GM23338 (cell line): ENCODE measurements around the gene BRD3. TPM values are rescaled to one million over a fixed set of nuclear protein-coding genes. Genes with fewer than 3 reads are reported as not detected.

Experiments
- ATAC-seq: fragments of 200-7000 bp; cut with Tn5 transposase; 3 replicates; pipeline ENCODE4 v1.9.1; 2020
- DNase-seq: peaks from one replicate; pipeline ENCODE4 v3.0.0-alpha.2; 2015; ENCODE audit warnings: low spot score
- H2AFZ ChIP-seq: fragments of 200-600 bp; sonication (generic); 2 replicates; pipeline ENCODE4 v1.8.0; 2016; ENCODE audit warnings: antibody characterized with exemption, mild to moderate bottlenecking, moderate library complexity
- H3F3A ChIP-seq: fragments of 200-600 bp; sonication (generic); replicated peaks from 2 replicates; pipeline ENCODE4 v1.8.0; 2017; ENCODE audit warnings: antibody characterized with exemption, mixed run types, low read depth
- H3K27ac ChIP-seq: fragments of 200-600 bp; sonication (generic); 2 replicates; pipeline ENCODE4 v1.6.1; 2016; ENCODE audit warnings: low read depth
- H3K27me3 ChIP-seq: fragments of 200-600 bp; sonication (generic); 2 replicates; pipeline ENCODE4 v1.8.0; 2016; ENCODE audit warnings: mild to moderate bottlenecking, mixed run types, moderate library complexity; ENCODE audit not compliant: insufficient read depth
- H3K36me3 ChIP-seq: fragments of 200-600 bp; sonication (generic); 2 replicates; pipeline ENCODE4 v1.8.0; 2016; ENCODE audit warnings: mild to moderate bottlenecking; ENCODE audit not compliant: insufficient read depth
- H3K4me1 ChIP-seq: fragments of 200-600 bp; sonication (generic); 2 replicates; pipeline ENCODE4 v1.8.0; 2016; ENCODE audit warnings: mild to moderate bottlenecking, moderate library complexity; ENCODE audit not compliant: insufficient read depth
- H3K4me2 ChIP-seq: fragments of 200-600 bp; sonication (generic); 2 replicates; pipeline ENCODE4 v1.7.1; 2017; ENCODE audit warnings: mixed run types
- H3K4me3 ChIP-seq: fragments of 200-600 bp; sonication (generic); 2 replicates; pipeline ENCODE4 v1.6.1; 2016; ENCODE audit warnings: mixed run types
- H3K79me2 ChIP-seq: fragments of 200-600 bp; sonication (generic); replicated peaks from 2 replicates; pipeline ENCODE4 v1.8.0; 2017; ENCODE audit warnings: mild to moderate bottlenecking; ENCODE audit not compliant: insufficient read depth
- H3K9me2 ChIP-seq: fragments of 200-600 bp; sonication (generic); 2 replicates; pipeline ENCODE4 v1.8.0; 2017; ENCODE audit not compliant: insufficient read depth
- H4K20me1 ChIP-seq: fragments of 200-600 bp; sonication (generic); replicated peaks from 2 replicates; pipeline ENCODE4 v1.8.0; 2017; ENCODE audit warnings: mild to moderate bottlenecking; ENCODE audit not compliant: insufficient read depth
- H3K27ac Mint-ChIP-seq: 2 replicates; pipeline ENCODE4 v1.8.0; 2020; ENCODE audit warnings: inconsistent platforms, mild to moderate bottlenecking, moderate library complexity, mixed read lengths
- H3K27me3 Mint-ChIP-seq: 3 replicates; pipeline ENCODE4 v1.8.0; 2022; ENCODE audit warnings: low read depth, mild to moderate bottlenecking, moderate library complexity, mixed read lengths, inconsistent platforms; ENCODE audit not compliant: insufficient read depth, poor library complexity
- H3K36me3 Mint-ChIP-seq: 3 replicates; pipeline ENCODE4 v1.8.0; 2021; ENCODE audit warnings: low read depth, mild to moderate bottlenecking, inconsistent platforms, moderate library complexity, mixed read lengths
- H3K4me1 Mint-ChIP-seq: 3 replicates; pipeline ENCODE4 v1.8.0; 2020; ENCODE audit warnings: mild to moderate bottlenecking, inconsistent platforms, mixed read lengths
- H3K4me3 Mint-ChIP-seq: 3 replicates; pipeline ENCODE4 v1.8.0; 2021; ENCODE audit warnings: moderate library complexity, mild to moderate bottlenecking, inconsistent platforms, mixed read lengths
- H3K9me3 Mint-ChIP-seq: 3 replicates; pipeline ENCODE4 v1.8.0; 2020; ENCODE audit warnings: moderate library complexity, mild to moderate bottlenecking, inconsistent platforms, mixed read lengths
- CREB1 ChIP-seq: fragments of 250-450 bp; sonication (Bioruptor Pico); IDR thresholded peaks from 2 replicates; pipeline ENCODE4 v1.5.0; 2020; ENCODE audit warnings: low read depth, mild to moderate bottlenecking, moderate library complexity
- EZH2 ChIP-seq: fragments of 200-600 bp; sonication (generic); IDR thresholded peaks from one replicate; pipeline ENCODE4 v1.8.0; 2017; ENCODE audit warnings: antibody characterized with exemption, mild to moderate bottlenecking, low read depth; ENCODE audit not compliant: unreplicated experiment
- EZH2phosphoT487 ChIP-seq: fragments of 200-600 bp; sonication (generic); IDR thresholded peaks from one replicate; pipeline ENCODE4 v1.8.1; 2018; ENCODE audit warnings: antibody characterized with exemption; ENCODE audit not compliant: unreplicated experiment
- JUNB ChIP-seq: IDR thresholded peaks from one replicate; pipeline ENCODE4 v1.6.1; 2016; ENCODE audit warnings: antibody characterized with exemption; ENCODE audit not compliant: unreplicated experiment
- NANOG ChIP-seq: IDR thresholded peaks from 2 replicates; pipeline ENCODE4 v1.6.1; 2016; ENCODE audit warnings: antibody characterized with exemption, borderline replicate concordance
- POLR2AphosphoS5 ChIP-seq: IDR thresholded peaks from 2 replicates; pipeline ENCODE4 v1.6.1; 2016; ENCODE audit warnings: antibody characterized with exemption, low read depth
- STAT1 ChIP-seq: IDR thresholded peaks from one replicate; pipeline ENCODE4 v1.6.1; 2016; ENCODE audit warnings: antibody characterized with exemption; ENCODE audit not compliant: unreplicated experiment
- ZNF114 ChIP-seq: fragments of 250-450 bp; sonication (Bioruptor Pico); IDR thresholded peaks from 2 replicates; pipeline ENCODE4 v1.5.0; 2020; ENCODE audit warnings: mild to moderate bottlenecking, moderate library complexity
- ZNF331 ChIP-seq: fragments of 250-450 bp; sonication (Bioruptor Pico); IDR thresholded peaks from 2 replicates; pipeline ENCODE4 v1.5.0; 2020; ENCODE audit warnings: low read depth, mild to moderate bottlenecking, moderate library complexity
- polyA plus RNA-seq: library from polyadenylated mRNA; unstranded; fragments of >200 nt; fragmentation: Nextera tagmentation; extraction: Ambion mirVana; gene quantifications from 2 replicates; pipeline ENCODE4 v1.2.1, GENCODE V29; 2016
- total RNA-seq: library from RNA; depleted of rRNA; stranded (reverse); fragments of >200 nt; shearing (Covaris generic); gene quantifications from 2 replicates; pipeline ENCODE4 v1.2.3, GENCODE V29; 2014
- TF ChIP-seq, protein P1 (sequence below), 2 experiments: fragments of 200-600 bp in 1 of 2; sonication (generic) in 1 of 2; conservative IDR thresholded peaks; 2 replicates each; pipeline versions ENCODE4 v1.5.1 to v1.6.1; 2016 to 2017; ENCODE audit warnings: antibody characterized with exemption in 2 of 2, low read depth in 2 of 2, mild to moderate bottlenecking in 2 of 2, moderate library complexity in 1 of 2
- TF ChIP-seq, protein P2 (sequence below): IDR thresholded peaks from 2 replicates; pipeline ENCODE4 v1.6.1; 2016; ENCODE audit warnings: antibody characterized with exemption
- TF ChIP-seq, protein P3 (sequence below): IDR thresholded peaks from one replicate; pipeline ENCODE4 v1.6.1; 2018; ENCODE audit warnings: antibody characterized with exemption; ENCODE audit not compliant: unreplicated experiment
- TF ChIP-seq, protein P4 (sequence below): fragments of 250-450 bp; sonication (Bioruptor Pico); IDR thresholded peaks from 2 replicates; pipeline ENCODE4 v1.5.0; 2020; ENCODE audit warnings: mild to moderate bottlenecking, moderate library complexity

Gene BRD3
- total and polyA plus RNA-seq, 2 experiments from 2014 or later, result 46.0 to 88.0 TPM

DNA sequence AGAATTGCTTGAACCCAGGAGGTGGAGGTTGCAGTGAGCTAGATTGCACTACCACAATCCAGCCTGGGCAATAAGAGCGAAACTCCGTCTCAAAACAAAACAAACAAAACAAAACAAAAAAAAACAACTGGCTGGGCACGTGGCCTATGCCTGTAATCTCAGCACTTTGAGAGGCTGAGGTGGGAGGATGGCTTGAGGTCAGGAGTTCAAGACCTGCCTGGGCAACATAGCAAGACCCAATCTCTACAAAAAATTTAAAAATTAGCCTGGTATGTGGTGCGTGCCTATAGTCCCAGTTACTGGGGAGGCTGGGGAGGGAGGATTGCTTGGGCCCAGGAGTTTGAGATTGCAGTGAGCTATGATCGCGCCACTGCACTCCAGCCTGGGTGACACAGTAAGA lies 44.7 kb upstream of the BRD3 start:
- H3K79me2 ChIP-seq, result no peaks in the 10 kb centered on the region
- Mint-ChIP-seq H3K36me3 (no peaks in the 10 kb centered on the region), H3K9me3 (peaks cover 21% of the 10 kb centered on the region), H3K27me3 (peaks cover 13% of the 10 kb centered on the region), H3K4me1 (no peaks in the 10 kb centered on the region), H3K4me3 (no peak overlapping the region), H3K27ac (no peak overlapping the region)
- H3K9me2 ChIP-seq, result no peaks in the 10 kb centered on the region
- H4K20me1 ChIP-seq, result no peaks in the 10 kb centered on the region
- H3F3A ChIP-seq, result no peaks in the 10 kb centered on the region
- DNase-seq (no peak), ATAC-seq (no peak)
- H3K4me1 ChIP-seq, result no peaks in the 10 kb centered on the region
- H3K4me3 ChIP-seq, result no peak overlapping the region
- TF ChIP-seq, protein P1, sequence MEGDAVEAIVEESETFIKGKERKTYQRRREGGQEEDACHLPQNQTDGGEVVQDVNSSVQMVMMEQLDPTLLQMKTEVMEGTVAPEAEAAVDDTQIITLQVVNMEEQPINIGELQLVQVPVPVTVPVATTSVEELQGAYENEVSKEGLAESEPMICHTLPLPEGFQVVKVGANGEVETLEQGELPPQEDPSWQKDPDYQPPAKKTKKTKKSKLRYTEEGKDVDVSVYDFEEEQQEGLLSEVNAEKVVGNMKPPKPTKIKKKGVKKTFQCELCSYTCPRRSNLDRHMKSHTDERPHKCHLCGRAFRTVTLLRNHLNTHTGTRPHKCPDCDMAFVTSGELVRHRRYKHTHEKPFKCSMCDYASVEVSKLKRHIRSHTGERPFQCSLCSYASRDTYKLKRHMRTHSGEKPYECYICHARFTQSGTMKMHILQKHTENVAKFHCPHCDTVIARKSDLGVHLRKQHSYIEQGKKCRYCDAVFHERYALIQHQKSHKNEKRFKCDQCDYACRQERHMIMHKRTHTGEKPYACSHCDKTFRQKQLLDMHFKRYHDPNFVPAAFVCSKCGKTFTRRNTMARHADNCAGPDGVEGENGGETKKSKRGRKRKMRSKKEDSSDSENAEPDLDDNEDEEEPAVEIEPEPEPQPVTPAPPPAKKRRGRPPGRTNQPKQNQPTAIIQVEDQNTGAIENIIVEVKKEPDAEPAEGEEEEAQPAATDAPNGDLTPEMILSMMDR (conservative IDR thresholded peaks at IDR 0.05; ENCODE audit: low read depth in 2 of 2), result no peak
- no peak for TF ChIP-seq CREB1 (CRISPR knock-in tag)
- TF ChIP-seq, protein P2, sequence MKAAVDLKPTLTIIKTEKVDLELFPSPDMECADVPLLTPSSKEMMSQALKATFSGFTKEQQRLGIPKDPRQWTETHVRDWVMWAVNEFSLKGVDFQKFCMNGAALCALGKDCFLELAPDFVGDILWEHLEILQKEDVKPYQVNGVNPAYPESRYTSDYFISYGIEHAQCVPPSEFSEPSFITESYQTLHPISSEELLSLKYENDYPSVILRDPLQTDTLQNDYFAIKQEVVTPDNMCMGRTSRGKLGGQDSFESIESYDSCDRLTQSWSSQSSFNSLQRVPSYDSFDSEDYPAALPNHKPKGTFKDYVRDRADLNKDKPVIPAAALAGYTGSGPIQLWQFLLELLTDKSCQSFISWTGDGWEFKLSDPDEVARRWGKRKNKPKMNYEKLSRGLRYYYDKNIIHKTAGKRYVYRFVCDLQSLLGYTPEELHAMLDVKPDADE, result no peak
- no peak for TF ChIP-seq STAT1
- no peak for TF ChIP-seq EZH2phosphoT487
- TF ChIP-seq, protein P3, sequence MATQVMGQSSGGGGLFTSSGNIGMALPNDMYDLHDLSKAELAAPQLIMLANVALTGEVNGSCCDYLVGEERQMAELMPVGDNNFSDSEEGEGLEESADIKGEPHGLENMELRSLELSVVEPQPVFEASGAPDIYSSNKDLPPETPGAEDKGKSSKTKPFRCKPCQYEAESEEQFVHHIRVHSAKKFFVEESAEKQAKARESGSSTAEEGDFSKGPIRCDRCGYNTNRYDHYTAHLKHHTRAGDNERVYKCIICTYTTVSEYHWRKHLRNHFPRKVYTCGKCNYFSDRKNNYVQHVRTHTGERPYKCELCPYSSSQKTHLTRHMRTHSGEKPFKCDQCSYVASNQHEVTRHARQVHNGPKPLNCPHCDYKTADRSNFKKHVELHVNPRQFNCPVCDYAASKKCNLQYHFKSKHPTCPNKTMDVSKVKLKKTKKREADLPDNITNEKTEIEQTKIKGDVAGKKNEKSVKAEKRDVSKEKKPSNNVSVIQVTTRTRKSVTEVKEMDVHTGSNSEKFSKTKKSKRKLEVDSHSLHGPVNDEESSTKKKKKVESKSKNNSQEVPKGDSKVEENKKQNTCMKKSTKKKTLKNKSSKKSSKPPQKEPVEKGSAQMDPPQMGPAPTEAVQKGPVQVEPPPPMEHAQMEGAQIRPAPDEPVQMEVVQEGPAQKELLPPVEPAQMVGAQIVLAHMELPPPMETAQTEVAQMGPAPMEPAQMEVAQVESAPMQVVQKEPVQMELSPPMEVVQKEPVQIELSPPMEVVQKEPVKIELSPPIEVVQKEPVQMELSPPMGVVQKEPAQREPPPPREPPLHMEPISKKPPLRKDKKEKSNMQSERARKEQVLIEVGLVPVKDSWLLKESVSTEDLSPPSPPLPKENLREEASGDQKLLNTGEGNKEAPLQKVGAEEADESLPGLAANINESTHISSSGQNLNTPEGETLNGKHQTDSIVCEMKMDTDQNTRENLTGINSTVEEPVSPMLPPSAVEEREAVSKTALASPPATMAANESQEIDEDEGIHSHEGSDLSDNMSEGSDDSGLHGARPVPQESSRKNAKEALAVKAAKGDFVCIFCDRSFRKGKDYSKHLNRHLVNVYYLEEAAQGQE, result no peak
- no peak for TF ChIP-seq POLR2AphosphoS5
- TF ChIP-seq EZH2, result no peak
- TF ChIP-seq JUNB, result no peak
- no peak for TF ChIP-seq NANOG
- TF ChIP-seq ZNF331 (CRISPR knock-in tag), result no peak
- TF ChIP-seq, protein P4, sequence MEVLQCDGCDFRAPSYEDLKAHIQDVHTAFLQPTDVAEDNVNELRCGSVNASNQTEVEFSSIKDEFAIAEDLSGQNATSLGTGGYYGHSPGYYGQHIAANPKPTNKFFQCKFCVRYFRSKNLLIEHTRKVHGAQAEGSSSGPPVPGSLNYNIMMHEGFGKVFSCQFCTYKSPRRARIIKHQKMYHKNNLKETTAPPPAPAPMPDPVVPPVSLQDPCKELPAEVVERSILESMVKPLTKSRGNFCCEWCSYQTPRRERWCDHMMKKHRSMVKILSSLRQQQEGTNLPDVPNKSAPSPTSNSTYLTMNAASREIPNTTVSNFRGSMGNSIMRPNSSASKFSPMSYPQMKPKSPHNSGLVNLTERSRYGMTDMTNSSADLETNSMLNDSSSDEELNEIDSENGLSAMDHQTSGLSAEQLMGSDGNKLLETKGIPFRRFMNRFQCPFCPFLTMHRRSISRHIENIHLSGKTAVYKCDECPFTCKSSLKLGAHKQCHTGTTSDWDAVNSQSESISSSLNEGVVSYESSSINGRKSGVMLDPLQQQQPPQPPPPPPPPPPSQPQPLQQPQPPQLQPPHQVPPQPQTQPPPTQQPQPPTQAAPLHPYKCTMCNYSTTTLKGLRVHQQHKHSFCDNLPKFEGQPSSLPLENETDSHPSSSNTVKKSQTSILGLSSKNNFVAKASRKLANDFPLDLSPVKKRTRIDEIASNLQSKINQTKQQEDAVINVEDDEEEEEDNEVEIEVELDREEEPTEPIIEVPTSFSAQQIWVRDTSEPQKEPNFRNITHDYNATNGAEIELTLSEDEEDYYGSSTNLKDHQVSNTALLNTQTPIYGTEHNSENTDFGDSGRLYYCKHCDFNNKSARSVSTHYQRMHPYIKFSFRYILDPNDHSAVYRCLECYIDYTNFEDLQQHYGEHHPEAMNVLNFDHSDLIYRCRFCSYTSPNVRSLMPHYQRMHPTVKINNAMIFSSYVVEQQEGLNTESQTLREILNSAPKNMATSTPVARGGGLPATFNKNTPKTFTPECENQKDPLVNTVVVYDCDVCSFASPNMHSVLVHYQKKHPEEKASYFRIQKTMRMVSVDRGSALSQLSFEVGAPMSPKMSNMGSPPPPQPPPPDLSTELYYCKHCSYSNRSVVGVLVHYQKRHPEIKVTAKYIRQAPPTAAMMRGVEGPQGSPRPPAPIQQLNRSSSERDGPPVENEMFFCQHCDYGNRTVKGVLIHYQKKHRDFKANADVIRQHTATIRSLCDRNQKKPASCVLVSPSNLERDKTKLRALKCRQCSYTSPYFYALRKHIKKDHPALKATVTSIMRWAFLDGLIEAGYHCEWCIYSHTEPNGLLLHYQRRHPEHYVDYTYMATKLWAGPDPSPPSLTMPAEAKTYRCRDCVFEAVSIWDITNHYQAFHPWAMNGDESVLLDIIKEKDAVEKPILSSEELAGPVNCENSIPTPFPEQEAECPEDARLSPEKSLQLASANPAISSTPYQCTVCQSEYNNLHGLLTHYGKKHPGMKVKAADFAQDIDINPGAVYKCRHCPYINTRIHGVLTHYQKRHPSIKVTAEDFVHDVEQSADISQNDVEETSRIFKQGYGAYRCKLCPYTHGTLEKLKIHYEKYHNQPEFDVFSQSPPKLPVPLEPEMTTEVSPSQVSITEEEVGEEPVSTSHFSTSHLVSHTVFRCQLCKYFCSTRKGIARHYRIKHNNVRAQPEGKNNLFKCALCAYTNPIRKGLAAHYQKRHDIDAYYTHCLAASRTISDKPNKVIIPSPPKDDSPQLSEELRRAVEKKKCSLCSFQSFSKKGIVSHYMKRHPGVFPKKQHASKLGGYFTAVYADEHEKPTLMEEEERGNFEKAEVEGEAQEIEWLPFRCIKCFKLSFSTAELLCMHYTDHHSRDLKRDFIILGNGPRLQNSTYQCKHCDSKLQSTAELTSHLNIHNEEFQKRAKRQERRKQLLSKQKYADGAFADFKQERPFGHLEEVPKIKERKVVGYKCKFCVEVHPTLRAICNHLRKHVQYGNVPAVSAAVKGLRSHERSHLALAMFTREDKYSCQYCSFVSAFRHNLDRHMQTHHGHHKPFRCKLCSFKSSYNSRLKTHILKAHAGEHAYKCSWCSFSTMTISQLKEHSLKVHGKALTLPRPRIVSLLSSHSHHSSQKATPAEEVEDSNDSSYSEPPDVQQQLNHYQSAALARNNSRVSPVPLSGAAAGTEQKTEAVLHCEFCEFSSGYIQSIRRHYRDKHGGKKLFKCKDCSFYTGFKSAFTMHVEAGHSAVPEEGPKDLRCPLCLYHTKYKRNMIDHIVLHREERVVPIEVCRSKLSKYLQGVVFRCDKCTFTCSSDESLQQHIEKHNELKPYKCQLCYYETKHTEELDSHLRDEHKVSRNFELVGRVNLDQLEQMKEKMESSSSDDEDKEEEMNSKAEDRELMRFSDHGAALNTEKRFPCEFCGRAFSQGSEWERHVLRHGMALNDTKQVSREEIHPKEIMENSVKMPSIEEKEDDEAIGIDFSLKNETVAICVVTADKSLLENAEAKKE (CRISPR knock-in tag), result no peak
- TF ChIP-seq ZNF114 (CRISPR knock-in tag), result no peak
- no peak overlapping the region for H2AFZ ChIP-seq
- H3K36me3 ChIP-seq, result no peaks in the 10 kb centered on the region
- no peaks in the 10 kb centered on the region for H3K27me3 ChIP-seq
- H3K27ac ChIP-seq, result no peak overlapping the region
- H3K4me2 ChIP-seq, result no peak overlapping the region
